Ovary (tissue), 3 donors: ENCODE results near the gene MAB21L3.

ENCODE experiments used
- POLR2A ChIP-seq: fragments of 450-650 bp; IDR thresholded peaks from one replicate; pipeline ENCODE4 v1.6.1; 2017; ENCODE audit warnings: antibody characterized with exemption, mild to moderate bottlenecking, moderate library complexity
- TF ChIP-seq, protein P1 (sequence below), 3 donors: fragments of 450-650 bp in 2 of 3; fragments of 200-600 bp in 1 of 3; IDR thresholded peaks; one replicate each; pipeline versions ENCODE4 v1.5.1 to v1.8.0; 2016 to 2022; ENCODE audit warnings: antibody characterized with exemption in 3 of 3, mild to moderate bottlenecking in 1 of 3
- donor health status: DM: no; HTN: no; CAD: no.

DNA sequence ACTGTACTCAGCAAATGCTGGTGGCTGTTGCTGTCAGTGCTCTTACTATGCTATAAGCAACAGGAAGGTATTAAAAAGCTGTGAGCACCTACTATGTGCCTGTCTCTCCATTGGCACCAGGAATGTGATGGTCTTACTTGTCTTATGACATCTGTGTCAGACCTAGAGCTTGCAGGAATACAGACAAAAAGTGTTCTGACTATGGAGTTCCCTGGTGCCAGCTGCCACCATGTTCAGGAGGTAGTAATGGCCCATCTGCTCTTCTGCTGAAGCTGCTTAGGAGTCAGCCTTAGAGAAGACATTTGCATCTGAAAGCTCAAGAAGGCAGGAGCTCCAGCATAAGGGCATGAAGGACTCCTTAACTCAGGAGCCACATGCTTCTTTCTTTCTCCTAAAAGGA is 52.3 kb downstream of the MAB21L3 start:
- no peak for TF ChIP-seq POLR2A
- TF ChIP-seq, protein P1, sequence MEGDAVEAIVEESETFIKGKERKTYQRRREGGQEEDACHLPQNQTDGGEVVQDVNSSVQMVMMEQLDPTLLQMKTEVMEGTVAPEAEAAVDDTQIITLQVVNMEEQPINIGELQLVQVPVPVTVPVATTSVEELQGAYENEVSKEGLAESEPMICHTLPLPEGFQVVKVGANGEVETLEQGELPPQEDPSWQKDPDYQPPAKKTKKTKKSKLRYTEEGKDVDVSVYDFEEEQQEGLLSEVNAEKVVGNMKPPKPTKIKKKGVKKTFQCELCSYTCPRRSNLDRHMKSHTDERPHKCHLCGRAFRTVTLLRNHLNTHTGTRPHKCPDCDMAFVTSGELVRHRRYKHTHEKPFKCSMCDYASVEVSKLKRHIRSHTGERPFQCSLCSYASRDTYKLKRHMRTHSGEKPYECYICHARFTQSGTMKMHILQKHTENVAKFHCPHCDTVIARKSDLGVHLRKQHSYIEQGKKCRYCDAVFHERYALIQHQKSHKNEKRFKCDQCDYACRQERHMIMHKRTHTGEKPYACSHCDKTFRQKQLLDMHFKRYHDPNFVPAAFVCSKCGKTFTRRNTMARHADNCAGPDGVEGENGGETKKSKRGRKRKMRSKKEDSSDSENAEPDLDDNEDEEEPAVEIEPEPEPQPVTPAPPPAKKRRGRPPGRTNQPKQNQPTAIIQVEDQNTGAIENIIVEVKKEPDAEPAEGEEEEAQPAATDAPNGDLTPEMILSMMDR (IDR thresholded peaks at IDR 0.05): no peak
